Mononuclear cell (primary cell): ENCODE measurements around the gene EGFLAM. TPM values are rescaled to one million over a fixed set of nuclear protein-coding genes. Genes with fewer than 3 reads are reported as not detected.

Experiments used
- H3K27me3 ChIP-seq: 2 replicates; pipeline ENCODE4 v1.6.0; 2011; ENCODE audit warnings: low read length, control low read depth; ENCODE audit not compliant: insufficient read depth
- H3K4me1 ChIP-seq: 2 replicates; pipeline ENCODE4 v1.5.1; 2011; ENCODE audit warnings: mild to moderate bottlenecking, low read length, control low read depth; ENCODE audit not compliant: insufficient read depth
- H3K4me3 ChIP-seq: 2 replicates; pipeline ENCODE4 v1.5.1; 2011; ENCODE audit warnings: mild to moderate bottlenecking, low read length, moderate library complexity
- H3K9me3 ChIP-seq: 2 replicates; pipeline ENCODE4 v1.5.1; 2011; ENCODE audit warnings: low read depth, mild to moderate bottlenecking, control low read depth, low read length
- total RNA-seq: library from RNA; depleted of rRNA; stranded (reverse); fragments of >200 nt; gene quantifications from one replicate; pipeline ENCODE4 v1.2.3, GENCODE V29; 2012

EGFLAM gene
- total RNA-seq, 1 donor: not detected

- no peaks in the 10 kb centered on the region for H3K27me3 ChIP-seq
- H3K4me1 ChIP-seq: no peaks in the 10 kb centered on the region
- H3K9me3 ChIP-seq: no peaks in the 10 kb centered on the region
- no peak overlapping the region for H3K4me3 ChIP-seq
Measured at GRCh38 chr5:38290028-38290653, 31.8 kb downstream of the EGFLAM start.

GRCh38 chr5:38291355-38291754, 33.0 kb downstream of the EGFLAM start:
- Histone ChIP-seq H3K4me3 (no peak overlapping the region), H3K4me1 (no peaks in the 10 kb centered on the region), H3K27me3 (no peaks in the 10 kb centered on the region)

GRCh38 chr5:38292228-38292627, 33.9 kb downstream of the EGFLAM start:
- Histone ChIP-seq H3K4me1 (no peaks in the 10 kb centered on the region), H3K9me3 (no peaks in the 10 kb centered on the region), H3K27me3 (no peaks in the 10 kb centered on the region), H3K4me3 (no peak overlapping the region)

More at GRCh38 chr5:38291355-38291754, 33.0 kb downstream of the EGFLAM start:
- H3K9me3 ChIP-seq: no peaks in the 10 kb centered on the region

GRCh38 chr5:38295751-38296150, 37.4 kb downstream of the EGFLAM start:
- Histone ChIP-seq H3K27me3 (no peaks in the 10 kb centered on the region), H3K4me3 (no peak overlapping the region), H3K9me3 (no peaks in the 10 kb centered on the region), H3K4me1 (no peaks in the 10 kb centered on the region)

GRCh38 chr5:38297830-38298608, 39.7 kb downstream of the EGFLAM start:
- H3K27me3 ChIP-seq: no peaks in the 10 kb centered on the region
- no peaks in the 10 kb centered on the region for H3K4me1 ChIP-seq
- no peaks in the 10 kb centered on the region for H3K9me3 ChIP-seq
- no peak overlapping the region for H3K4me3 ChIP-seq

- Histone ChIP-seq H3K9me3 (no peaks in the 10 kb centered on the region), H3K4me1 (no peaks in the 10 kb centered on the region), H3K4me3 (no peak overlapping the region), H3K27me3 (no peaks in the 10 kb centered on the region)
Measured at GRCh38 chr5:38299585-38299984, 41.2 kb downstream of the EGFLAM start.

GRCh38 chr5:38305148-38305547, 46.8 kb downstream of the EGFLAM start:
- Histone ChIP-seq H3K4me1 (no peaks in the 10 kb centered on the region), H3K9me3 (no peaks in the 10 kb centered on the region), H3K4me3 (no peak overlapping the region), H3K27me3 (no peaks in the 10 kb centered on the region)

- H3K27me3 ChIP-seq: no peaks in the 10 kb centered on the region
- H3K9me3 ChIP-seq: no peaks in the 10 kb centered on the region
- H3K4me1 ChIP-seq: no peaks in the 10 kb centered on the region
- no peak overlapping the region for H3K4me3 ChIP-seq
Measured at GRCh38 chr5:38307845-38308244, 49.5 kb downstream of the EGFLAM start.

- H3K4me1 ChIP-seq: no peaks in the 10 kb centered on the region
- no peak overlapping the region for H3K4me3 ChIP-seq
- no peaks in the 10 kb centered on the region for H3K27me3 ChIP-seq
- no peaks in the 10 kb centered on the region for H3K9me3 ChIP-seq
Measured at GRCh38 chr5:38316544-38317224, 58.3 kb downstream of the EGFLAM start.

- no peak overlapping the region for H3K4me3 ChIP-seq
- no peaks in the 10 kb centered on the region for H3K4me1 ChIP-seq
- no peaks in the 10 kb centered on the region for H3K27me3 ChIP-seq
- H3K9me3 ChIP-seq: no peaks in the 10 kb centered on the region
Measured at GRCh38 chr5:38317868-38318267, 59.5 kb downstream of the EGFLAM start.

- H3K27me3 ChIP-seq: no peaks in the 10 kb centered on the region
- H3K4me1 ChIP-seq: no peaks in the 10 kb centered on the region
- H3K9me3 ChIP-seq: no peaks in the 10 kb centered on the region
- no peak overlapping the region for H3K4me3 ChIP-seq
Measured at GRCh38 chr5:38319491-38319890, 61.1 kb downstream of the EGFLAM start.

- Histone ChIP-seq H3K9me3 (no peaks in the 10 kb centered on the region), H3K4me3 (no peak overlapping the region), H3K4me1 (no peaks in the 10 kb centered on the region), H3K27me3 (no peaks in the 10 kb centered on the region)
Measured at GRCh38 chr5:38321978-38322377, 63.6 kb downstream of the EGFLAM start.

GRCh38 chr5:38323645-38324295, 65.4 kb downstream of the EGFLAM start:
- Histone ChIP-seq H3K27me3 (no peaks in the 10 kb centered on the region), H3K4me3 (no peak overlapping the region), H3K4me1 (no peaks in the 10 kb centered on the region), H3K9me3 (no peaks in the 10 kb centered on the region)

- Histone ChIP-seq H3K9me3 (no peaks in the 10 kb centered on the region), H3K27me3 (no peaks in the 10 kb centered on the region), H3K4me3 (no peak overlapping the region), H3K4me1 (no peaks in the 10 kb centered on the region)
Measured at GRCh38 chr5:38329132-38329715, 70.9 kb downstream of the EGFLAM start.

GRCh38 chr5:38330207-38330606, 71.8 kb downstream of the EGFLAM start:
- no peaks in the 10 kb centered on the region for H3K9me3 ChIP-seq
- no peaks in the 10 kb centered on the region for H3K4me1 ChIP-seq
- no peaks in the 10 kb centered on the region for H3K27me3 ChIP-seq
- H3K4me3 ChIP-seq: no peak overlapping the region
